MM.1S (cell line): ENCODE data around the gene ARTN.

Experiments
- DNase-seq: peaks from one replicate; pipeline ENCODE4 v3.0.0-alpha.2; 2015
- H2AFZ ChIP-seq: fragments of 300-600 bp; sonication (generic); 2 replicates; pipeline ENCODE4 v1.6.0; 2016; ENCODE audit warnings: antibody characterized with exemption, low read length
- H3F3A ChIP-seq: fragments of 300-600 bp; sonication (generic); 2 replicates; pipeline ENCODE4 v1.6.1; 2016; ENCODE audit warnings: mild to moderate bottlenecking, antibody characterized with exemption, low read length, moderate library complexity, mixed read lengths; ENCODE audit not compliant: insufficient read depth
- H3K27ac ChIP-seq: fragments of 300-600 bp; sonication (generic); 2 replicates; pipeline ENCODE4 v1.5.1; 2016; ENCODE audit warnings: mild to moderate bottlenecking, low read length
- H3K27me3 ChIP-seq: fragments of 300-600 bp; sonication (generic); replicated peaks from 2 replicates; pipeline ENCODE4 v1.6.0; 2016; ENCODE audit warnings: low read length; ENCODE audit not compliant: insufficient read depth
- H3K36me3 ChIP-seq: fragments of 300-600 bp; sonication (generic); replicated peaks from 2 replicates; pipeline ENCODE4 v1.6.1; 2016; ENCODE audit warnings: mild to moderate bottlenecking, low read length, mixed read lengths; ENCODE audit not compliant: insufficient read depth
- H3K4me1 ChIP-seq: fragments of 300-600 bp; sonication (generic); 2 replicates; pipeline ENCODE4 v1.6.1; 2016; ENCODE audit warnings: low read length, mixed read lengths
- H3K4me2 ChIP-seq: fragments of 300-600 bp; sonication (generic); 2 replicates; pipeline ENCODE4 v1.6.0; 2016; ENCODE audit warnings: low read depth, low read length
- H3K4me3 ChIP-seq: fragments of 300-600 bp; sonication (generic); 2 replicates; pipeline ENCODE4 v1.5.1; 2016; ENCODE audit warnings: low read length, mixed read lengths
- H3K79me2 ChIP-seq: fragments of 300-600 bp; sonication (generic); 2 replicates; pipeline ENCODE4 v1.6.1; 2016; ENCODE audit warnings: mixed run types, low read length, mixed read lengths
- H3K9ac ChIP-seq: fragments of 300-600 bp; sonication (generic); 2 replicates; pipeline ENCODE4 v1.6.1; 2016; ENCODE audit warnings: low read length, mixed read lengths
- H3K9me2 ChIP-seq: fragments of 300-600 bp; sonication (generic); replicated peaks from 2 replicates; pipeline ENCODE4 v1.6.1; 2016; ENCODE audit warnings: mild to moderate bottlenecking, low read length, mixed read lengths; ENCODE audit not compliant: insufficient read depth
- H3K9me3 ChIP-seq: fragments of 300-600 bp; sonication (generic); replicated peaks from 2 replicates; pipeline ENCODE4 v1.6.1; 2016; ENCODE audit warnings: mild to moderate bottlenecking, low read length, mixed read lengths; ENCODE audit not compliant: insufficient read depth
- H4K20me1 ChIP-seq: fragments of 300-600 bp; sonication (generic); 2 replicates; pipeline ENCODE4 v1.6.1; 2016; ENCODE audit warnings: mild to moderate bottlenecking, low read length, moderate library complexity, mixed read lengths; ENCODE audit not compliant: insufficient read depth
- CTCF ChIP-seq: fragments of 300-600 bp; sonication (generic); IDR thresholded peaks from 2 replicates; pipeline ENCODE4 v1.5.1; 2016; ENCODE audit warnings: antibody characterized with exemption, low read length, mixed read lengths
- EZH2 ChIP-seq: fragments of 300-600 bp; sonication (generic); optimal IDR thresholded peaks from 2 replicates; pipeline ENCODE3; 2017; ENCODE audit warnings: low read depth, mild to moderate bottlenecking, antibody characterized with exemption, low read length, mixed read lengths
- EZH2phosphoT487 ChIP-seq: fragments of 300-600 bp; sonication (generic); IDR thresholded peaks from 2 replicates; pipeline ENCODE4 v1.6.1; 2018; ENCODE audit warnings: antibody characterized with exemption, low read length

Gene ARTN

GRCh38 chr1:43976045-43976444 lies 42.4 kb downstream of the ARTN start:
- DNase-seq, result no peak
- Histone ChIP-seq H3K79me2 (peaks cover 53% of the 10 kb centered on the region), H2AFZ (no peak overlapping the region), H3K9ac (peak overlapping the region; percentile 95; the same call in 1 of the 2 replicates), H3K27ac (no peak overlapping the region), H3K4me3 (peak overlapping the region; percentile 96), H3K27me3 (no peaks in the 10 kb centered on the region), H3K9me3 (no peaks in the 10 kb centered on the region), H3K36me3 (0 out of 2 replicates have a peak, but pooled peaks cover 3% of the 10 kb centered on the region), H3F3A (peaks cover 27% of the 10 kb centered on the region), H4K20me1 (peaks cover 4% of the 10 kb centered on the region; the same call in 1 of the 2 replicates), H3K4me2 (peak overlapping the region; percentile 87), H3K4me1 (peaks cover 39% of the 10 kb centered on the region), H3K9me2 (no peaks in the 10 kb centered on the region)
- TF ChIP-seq EZH2 (no peak), EZH2phosphoT487 (no peak), CTCF (no peak)

- H4K20me1 ChIP-seq, result peaks cover 4% of the 10 kb centered on the region; the same call in 1 of the 2 replicates
- 0 out of 2 replicates have a peak, but pooled peaks cover 3% of the 10 kb centered on the region for H3K36me3 ChIP-seq
- H3K9me2 ChIP-seq, result no peaks in the 10 kb centered on the region
- peaks cover 49% of the 10 kb centered on the region for H3K79me2 ChIP-seq
- H3K9me3 ChIP-seq, result no peaks in the 10 kb centered on the region
- no peak overlapping the region for H2AFZ ChIP-seq
- no peak overlapping the region for H3K27ac ChIP-seq
- H3F3A ChIP-seq, result peaks cover 27% of the 10 kb centered on the region
- H3K9ac ChIP-seq, result no peak overlapping the region
- peaks cover 36% of the 10 kb centered on the region for H3K4me1 ChIP-seq
- H3K27me3 ChIP-seq, result no peaks in the 10 kb centered on the region
- TF ChIP-seq EZH2phosphoT487 (no peak), CTCF (no peak), EZH2 (no peak)
- 0 out of 2 replicates have a peak overlapping the region, but pooled peaks have one; percentile 6 for H3K4me2 ChIP-seq
- DNase-seq, result no peak
- no peak overlapping the region for H3K4me3 ChIP-seq
Measured at GRCh38 chr1:43976890-43977289, 43.3 kb downstream of the ARTN start.

- Histone ChIP-seq H3K9me3 (no peaks in the 10 kb centered on the region), H3K79me2 (peaks cover 51% of the 10 kb centered on the region), H3K4me3 (no peak overlapping the region), H3K36me3 (0 out of 2 replicates have a peak, but pooled peaks cover 3% of the 10 kb centered on the region), H2AFZ (no peak overlapping the region), H3K27ac (no peak overlapping the region), H3K27me3 (no peaks in the 10 kb centered on the region), H3K4me1 (peaks cover 36% of the 10 kb centered on the region), H4K20me1 (peaks cover 4% of the 10 kb centered on the region; the same call in 1 of the 2 replicates), H3K9ac (no peak overlapping the region), H3K9me2 (no peaks in the 10 kb centered on the region), H3K4me2 (peak overlapping the region; percentile 99; the same call in 1 of the 2 replicates), H3F3A (peaks cover 27% of the 10 kb centered on the region)
- DNase-seq, result no peak
- TF ChIP-seq CTCF (no peak), EZH2 (no peak), EZH2phosphoT487 (no peak)
Measured at GRCh38 chr1:43977376-43978263, 44.0 kb downstream of the ARTN start.
